ENCODE results near the gene ZNF565. TPM values are rescaled to one million over a fixed set of nuclear protein-coding genes. Genes with fewer than 3 reads are reported as not detected.
"Not testable (repeated sequence)": the region's sequence is repeated elsewhere in the genome, so short reads cannot be mapped to it uniquely, and the experiment has no call there.

Gene ZNF565
- total and polyA plus RNA-seq, 7 donors = 2.4 to 7.5 (median 5.3) TPM

DNA sequence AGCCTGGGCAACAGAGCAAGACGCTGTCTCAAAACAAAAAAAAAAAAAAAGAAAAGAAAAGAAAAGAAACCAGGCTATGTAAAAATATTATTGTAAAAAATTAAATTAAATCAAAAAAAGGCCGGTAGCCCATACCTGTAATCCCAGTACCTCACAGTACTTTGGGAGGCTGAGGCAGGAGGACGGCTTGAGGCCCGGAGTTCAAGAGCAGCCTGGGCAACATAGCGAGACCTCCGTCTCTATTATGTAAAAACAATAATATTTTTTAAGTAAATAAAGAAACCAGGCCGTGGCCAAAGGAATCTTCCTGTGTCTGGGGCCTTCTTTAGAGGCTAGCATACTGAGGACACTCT lies 75.4 kb downstream of the ZNF565 start:
- Histone ChIP-seq H3K9me3 (no peaks in the 10 kb centered on the region), H3K27me3 (no peaks in the 10 kb centered on the region), H3K27ac (peak overlapping the region; percentile 89 to 100 (median 98)), H3K4me3 (peak overlapping the region; percentile 56 to 94 (median 82)), H3K36me3 (peaks cover 11 to 19% (median 14%) of the 10 kb centered on the region in 4 donors), H3K4me1 (peaks cover 0 to 30% (median 25%) of the 10 kb centered on the region in 4 donors)
- no peak for DNase-seq
- TF ChIP-seq POLR2AphosphoS5 (IDR thresholded peaks at IDR 0.05) = no peak
- no peak for TF ChIP-seq EP300 (IDR thresholded peaks at IDR 0.05)
- no peak for TF ChIP-seq CTCF (IDR thresholded peaks at IDR 0.05)
- no peak for TF ChIP-seq POLR2A (IDR thresholded peaks at IDR 0.05)
- WGBS, 2 donors = 32 to 56% methylated on average over 7 of the region's 7 CpGs
- intact Hi-C loops (cut with DNase I) = no loop called here

GRCh38 chr19:36136964-36137686 lies 77.3 kb downstream of the ZNF565 start:
- peaks cover 0 to 29% (median 22%) of the 10 kb centered on the region in 4 donors for H3K4me1 ChIP-seq
- no peak for TF ChIP-seq EP300 (IDR thresholded peaks at IDR 0.05)
- no peak for TF ChIP-seq POLR2A (IDR thresholded peaks at IDR 0.05)
- peak in 3 of 4 donors; percentile 62 to 77 (median 69) for TF ChIP-seq POLR2AphosphoS5 (IDR thresholded peaks at IDR 0.05)
- no peaks in the 10 kb centered on the region for H3K27me3 ChIP-seq
- H3K27ac ChIP-seq = peak overlapping the region; percentile 73 to 100 (median 86)
- intact Hi-C loops (cut with DNase I) = no loop called here
- H3K9me3 ChIP-seq = no peaks in the 10 kb centered on the region
- DNase-seq = peak; percentile 79
- H3K36me3 ChIP-seq = peaks cover 0 to 2% (median under 1%) of the 10 kb centered on the region in 4 donors
- H3K4me3 ChIP-seq = no peak overlapping the region
- 44 to 72% methylated on average over 12 of the region's 12 CpGs for WGBS, 2 donors

DNA sequence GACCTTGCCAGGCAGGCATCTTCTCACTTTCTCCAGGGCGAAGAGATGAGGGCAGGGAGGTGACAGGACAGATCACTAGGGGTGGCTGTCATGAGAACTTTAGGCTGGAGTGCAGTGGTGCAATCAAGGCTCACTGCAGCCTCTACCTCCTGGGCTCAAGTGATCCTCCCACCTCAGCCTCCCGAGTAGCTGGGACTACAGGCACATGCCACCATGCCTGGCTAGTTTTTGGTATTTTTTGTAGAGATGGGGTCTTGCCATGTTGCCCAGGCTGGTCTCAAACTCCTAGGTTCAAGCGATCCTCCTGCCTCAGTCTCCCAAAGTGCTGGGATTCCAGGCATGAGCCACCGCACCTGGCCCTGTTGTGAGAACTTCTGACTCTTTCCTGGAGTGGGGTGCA lies 79.6 kb downstream of the ZNF565 start:
- intact Hi-C loops (cut with DNase I); H3K9me3 ChIP-seq; H3K36me3 ChIP-seq; H3K27ac ChIP-seq; H3K4me3 ChIP-seq; H3K27me3 ChIP-seq; DNase-seq: not testable (repeated sequence)
- H3K4me1 ChIP-seq = peaks cover 0 to 19% (median 12%) of the 10 kb centered on the region in 4 donors
- WGBS, 2 donors = 96 to 97% methylated on average over 4 of the region's 4 CpGs

Small RNAs within 50 kb of the gene (small RNA-seq; reads per million reads assigned to genes)
- 0 reads per million in 3 donors for gene RF00019

Other genes with a start within 250 kb of the ZNF565 start
- gene SDHAF1, start 219.5 kb downstream of the ZNF565 start, total RNA-seq = 100 to 1,000 TPM in 1 of 4 donors, 10 to 100 TPM in 3; 56.2 to 135 (median 68.9) TPM
- gene SDHAF1, start 219.5 kb downstream of the ZNF565 start, polyA plus RNA-seq = 10 to 100 TPM; 19.2 to 28.2 (median 24.0) TPM
- gene SYNE4, start 205.9 kb downstream of the ZNF565 start, total RNA-seq = under 1 TPM; 0.28 to 0.82 (median 0.76) TPM
- 1 to 10 TPM; 3.9 to 7.8 (median 6.0) TPM for gene SYNE4, start 205.9 kb downstream of the ZNF565 start, polyA plus RNA-seq
- 10 to 100 TPM; 19.9 to 31.7 (median 26.6) TPM for gene ALKBH6, start 200.5 kb downstream of the ZNF565 start, total RNA-seq
- 10 to 100 TPM; 12.0 to 24.4 (median 12.5) TPM for gene ALKBH6, start 200.5 kb downstream of the ZNF565 start, polyA plus RNA-seq
- 10 to 100 TPM; 22.5 to 53.7 (median 28.3) TPM for gene CLIP3, start 181.8 kb downstream of the ZNF565 start, total RNA-seq
- gene CLIP3, start 181.8 kb downstream of the ZNF565 start, polyA plus RNA-seq = 1 to 10 TPM; 1.2 to 9.7 (median 6.0) TPM
- gene THAP8, start 160.4 kb downstream of the ZNF565 start, total RNA-seq = 10 to 100 TPM; 12.6 to 23.9 (median 18.9) TPM
- gene THAP8, start 160.4 kb downstream of the ZNF565 start, polyA plus RNA-seq = 1 to 10 TPM; 5.8 to 9.0 (median 6.5) TPM
- 1 to 10 TPM in 1 of 4 donors, under 1 TPM in 3; 0.16 to 1.1 (median 0.32) TPM for gene WDR62, start 159.8 kb downstream of the ZNF565 start, total RNA-seq
- 1 to 10 TPM in 1 of 3 donors, under 1 TPM in 2; under 0.01 to 6.8 (median 0.69) TPM for gene WDR62, start 159.8 kb downstream of the ZNF565 start, polyA plus RNA-seq
- not detected for gene OVOL3, start 103.5 kb downstream of the ZNF565 start, total RNA-seq
- gene OVOL3, start 103.5 kb downstream of the ZNF565 start, polyA plus RNA-seq = not detected
- 100 to 1,000 TPM in 1 of 4 donors, 10 to 100 TPM in 3; 39.9 to 118 (median 83.5) TPM for gene POLR2I, start 99.8 kb downstream of the ZNF565 start, total RNA-seq
- gene POLR2I, start 99.8 kb downstream of the ZNF565 start, polyA plus RNA-seq = 10 to 100 TPM; 46.7 to 96.1 (median 52.0) TPM
- gene TBCB, start 99.2 kb downstream of the ZNF565 start, total RNA-seq = 100 to 1,000 TPM; 109 to 162 (median 153) TPM
- gene TBCB, start 99.2 kb downstream of the ZNF565 start, polyA plus RNA-seq = 100 to 1,000 TPM; 117 to 133 (median 125) TPM
- 100 to 1,000 TPM; 101 to 116 (median 104) TPM for gene CAPNS1, start 74.6 kb downstream of the ZNF565 start, total RNA-seq
- gene CAPNS1, start 74.6 kb downstream of the ZNF565 start, polyA plus RNA-seq = 100 to 1,000 TPM; 656 to 938 (median 931) TPM
- 10 to 100 TPM; 43.0 to 88.5 (median 72.4) TPM for gene COX7A1, start 62.2 kb downstream of the ZNF565 start, total RNA-seq
- 10 to 100 TPM; 11.3 to 27.0 (median 11.4) TPM for gene COX7A1, start 62.2 kb downstream of the ZNF565 start, polyA plus RNA-seq
- gene ZNF146, start 441 bp upstream of the ZNF565 start, total RNA-seq = 10 to 100 TPM; 52.1 to 71.7 (median 57.5) TPM
- 10 to 100 TPM; 28.0 to 32.0 (median 30.0) TPM for gene ZNF146, start 441 bp upstream of the ZNF565 start, polyA plus RNA-seq
- gene ZFP14, start 164.5 kb upstream of the ZNF565 start, total RNA-seq = 10 to 100 TPM in 1 of 4 donors, 1 to 10 TPM in 3; 3.5 to 13.3 (median 7.6) TPM
- 1 to 10 TPM in 1 of 3 donors, under 1 TPM in 2; 0.60 to 2.2 (median 0.92) TPM for gene ZFP14, start 164.5 kb upstream of the ZNF565 start, polyA plus RNA-seq
- 1 to 10 TPM; 4.8 to 8.2 (median 6.9) TPM for gene ZFP82, start 204.0 kb upstream of the ZNF565 start, total RNA-seq
- gene ZFP82, start 204.0 kb upstream of the ZNF565 start, polyA plus RNA-seq = 1 to 10 TPM in 1 of 3 donors, under 1 TPM in 2; 0.60 to 2.4 (median 0.69) TPM

All from sigmoid colon (tissue), 7 donors.